ENCODE results near the gene TBX15.

DNA sequence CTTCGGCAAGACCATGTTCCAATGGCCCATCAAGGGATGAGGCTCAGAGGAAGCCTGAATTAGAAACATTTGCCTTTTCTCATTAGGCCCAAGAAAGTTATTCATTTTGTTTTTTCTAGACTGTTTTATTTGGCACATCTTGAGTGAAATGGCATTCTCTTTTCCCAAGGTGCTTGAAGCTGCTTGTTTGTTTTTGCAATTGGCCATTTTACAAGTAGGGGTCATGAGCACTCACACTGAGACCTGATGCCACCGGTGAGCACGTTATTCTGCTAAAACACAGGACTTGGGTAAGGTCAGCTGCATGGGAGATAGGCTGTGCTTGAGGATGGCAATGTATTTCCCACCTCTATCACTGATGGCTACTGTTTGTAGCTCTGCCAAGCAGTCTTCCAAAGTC, 128.1 kb downstream of the TBX15 start:
- TF ChIP-seq, protein P1, sequence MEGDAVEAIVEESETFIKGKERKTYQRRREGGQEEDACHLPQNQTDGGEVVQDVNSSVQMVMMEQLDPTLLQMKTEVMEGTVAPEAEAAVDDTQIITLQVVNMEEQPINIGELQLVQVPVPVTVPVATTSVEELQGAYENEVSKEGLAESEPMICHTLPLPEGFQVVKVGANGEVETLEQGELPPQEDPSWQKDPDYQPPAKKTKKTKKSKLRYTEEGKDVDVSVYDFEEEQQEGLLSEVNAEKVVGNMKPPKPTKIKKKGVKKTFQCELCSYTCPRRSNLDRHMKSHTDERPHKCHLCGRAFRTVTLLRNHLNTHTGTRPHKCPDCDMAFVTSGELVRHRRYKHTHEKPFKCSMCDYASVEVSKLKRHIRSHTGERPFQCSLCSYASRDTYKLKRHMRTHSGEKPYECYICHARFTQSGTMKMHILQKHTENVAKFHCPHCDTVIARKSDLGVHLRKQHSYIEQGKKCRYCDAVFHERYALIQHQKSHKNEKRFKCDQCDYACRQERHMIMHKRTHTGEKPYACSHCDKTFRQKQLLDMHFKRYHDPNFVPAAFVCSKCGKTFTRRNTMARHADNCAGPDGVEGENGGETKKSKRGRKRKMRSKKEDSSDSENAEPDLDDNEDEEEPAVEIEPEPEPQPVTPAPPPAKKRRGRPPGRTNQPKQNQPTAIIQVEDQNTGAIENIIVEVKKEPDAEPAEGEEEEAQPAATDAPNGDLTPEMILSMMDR (IDR thresholded peaks at IDR 0.05; ENCODE audit: insufficient read depth, low read depth, low read length) = no peak
- TF ChIP-seq EZH2 (IDR thresholded peaks at IDR 0.05; ENCODE audit: insufficient read depth, low read length) = no peak

Data from astrocyte (in vitro differentiated cells and primary cell).